GM12874 (cell line): ENCODE results near the gene STK32B.

Experiments
- TF ChIP-seq, protein P1 (sequence below): IDR thresholded peaks from 2 replicates; pipeline ENCODE4 v1.5.1; 2011; ENCODE audit warnings: low read depth, mild to moderate bottlenecking, control low read depth, low read length, moderate library complexity; ENCODE audit not compliant: insufficient read depth

Gene STK32B

DNA sequence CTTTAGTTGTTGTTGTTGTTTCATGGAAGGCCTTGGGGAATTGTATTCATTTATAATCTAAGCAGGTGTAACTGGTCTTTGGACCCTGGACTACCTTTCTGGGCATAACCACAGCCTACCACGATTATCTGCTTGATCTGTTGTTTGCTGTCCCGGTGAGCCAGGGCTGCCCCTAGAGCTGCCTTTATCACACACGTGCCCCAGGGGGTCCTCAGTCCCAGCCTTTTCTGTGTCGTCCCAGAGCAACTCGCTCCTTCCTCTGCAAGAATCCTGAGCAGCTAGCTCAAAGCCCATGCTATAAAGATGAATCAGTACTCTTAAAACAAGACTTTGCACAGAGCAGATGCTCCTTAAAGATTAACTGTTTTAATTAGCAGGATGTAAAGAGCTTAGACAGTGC, 383.9 kb downstream of the STK32B start:
- TF ChIP-seq, protein P1, sequence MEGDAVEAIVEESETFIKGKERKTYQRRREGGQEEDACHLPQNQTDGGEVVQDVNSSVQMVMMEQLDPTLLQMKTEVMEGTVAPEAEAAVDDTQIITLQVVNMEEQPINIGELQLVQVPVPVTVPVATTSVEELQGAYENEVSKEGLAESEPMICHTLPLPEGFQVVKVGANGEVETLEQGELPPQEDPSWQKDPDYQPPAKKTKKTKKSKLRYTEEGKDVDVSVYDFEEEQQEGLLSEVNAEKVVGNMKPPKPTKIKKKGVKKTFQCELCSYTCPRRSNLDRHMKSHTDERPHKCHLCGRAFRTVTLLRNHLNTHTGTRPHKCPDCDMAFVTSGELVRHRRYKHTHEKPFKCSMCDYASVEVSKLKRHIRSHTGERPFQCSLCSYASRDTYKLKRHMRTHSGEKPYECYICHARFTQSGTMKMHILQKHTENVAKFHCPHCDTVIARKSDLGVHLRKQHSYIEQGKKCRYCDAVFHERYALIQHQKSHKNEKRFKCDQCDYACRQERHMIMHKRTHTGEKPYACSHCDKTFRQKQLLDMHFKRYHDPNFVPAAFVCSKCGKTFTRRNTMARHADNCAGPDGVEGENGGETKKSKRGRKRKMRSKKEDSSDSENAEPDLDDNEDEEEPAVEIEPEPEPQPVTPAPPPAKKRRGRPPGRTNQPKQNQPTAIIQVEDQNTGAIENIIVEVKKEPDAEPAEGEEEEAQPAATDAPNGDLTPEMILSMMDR: no peak

DNA sequence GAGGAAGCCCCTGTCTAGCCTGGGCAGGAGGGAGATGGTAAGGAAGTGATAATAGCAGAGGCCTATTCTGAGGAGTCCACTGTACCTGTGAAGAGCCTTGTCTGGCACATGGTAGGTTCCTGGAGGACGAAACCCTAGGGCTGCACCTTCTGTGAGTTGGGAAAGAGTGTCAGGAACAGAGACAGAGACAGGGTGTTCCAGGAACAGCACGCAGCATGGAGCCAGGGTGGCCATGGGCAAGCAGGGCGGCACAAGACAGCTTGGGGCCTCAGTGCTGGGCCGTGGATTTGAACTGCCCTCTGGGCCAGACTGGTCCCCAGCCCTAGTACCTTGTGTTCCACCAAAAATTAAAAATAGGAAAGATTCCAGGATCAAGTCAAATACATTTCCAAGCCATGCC, 384.5 kb downstream of the STK32B start:
- TF ChIP-seq, protein P1: no peak

DNA sequence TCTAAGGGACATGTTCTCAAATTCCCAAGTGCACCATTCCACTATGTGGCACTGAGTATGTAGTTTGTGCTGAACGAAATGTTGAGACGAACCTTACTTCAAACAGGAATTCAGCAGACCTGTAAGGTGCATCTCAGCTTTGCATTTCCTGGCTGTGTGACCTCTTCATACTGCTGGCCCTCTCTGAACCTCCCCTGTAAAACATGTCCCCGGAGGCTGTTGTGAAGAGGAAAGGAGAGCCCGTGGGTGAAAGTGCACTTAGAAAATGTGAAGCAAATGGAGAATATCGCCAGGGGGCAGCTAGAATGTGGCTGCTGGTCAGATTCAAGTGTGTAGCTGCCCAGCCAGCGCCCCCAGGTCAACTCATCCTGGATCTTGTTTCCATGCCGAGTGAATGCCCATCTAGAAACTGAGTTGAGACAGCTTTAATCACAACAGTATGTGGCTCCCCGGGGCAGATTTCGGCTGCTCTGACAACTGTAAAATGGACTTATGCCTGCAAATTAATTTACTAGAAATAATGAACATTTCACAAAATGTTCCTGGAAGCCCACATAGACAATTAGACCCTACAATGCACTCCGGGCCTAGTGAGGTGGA, 393.7 kb downstream of the STK32B start:
- TF ChIP-seq, protein P1: no peak

DNA sequence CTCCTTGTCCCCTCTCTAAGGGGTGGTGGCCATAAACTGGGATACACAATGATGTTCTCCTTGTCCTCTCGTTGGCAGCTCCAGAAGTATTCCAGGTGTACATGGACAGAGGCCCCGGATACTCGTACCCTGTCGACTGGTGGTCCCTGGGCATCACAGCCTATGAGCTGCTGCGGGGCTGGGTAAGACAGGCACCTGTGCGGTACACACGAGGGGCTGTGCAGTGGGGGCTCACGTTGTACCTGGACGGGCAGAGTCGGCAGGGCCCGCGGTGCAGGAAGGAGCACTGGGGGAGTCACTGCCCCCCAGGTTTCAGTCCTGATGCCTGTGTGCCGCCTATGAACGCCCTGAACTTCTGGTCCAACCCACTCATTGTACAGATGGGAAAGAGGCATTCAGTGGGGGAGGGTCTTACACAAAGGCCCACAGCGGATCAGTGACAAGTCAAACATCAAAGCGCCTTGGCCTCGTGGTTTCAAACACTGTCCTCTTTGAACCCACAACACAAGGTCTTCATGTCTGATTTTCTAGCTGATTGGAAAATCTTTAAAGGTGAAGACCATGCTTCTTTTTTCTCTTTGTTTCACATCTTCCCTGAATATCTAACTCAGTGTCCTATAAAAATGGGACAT, 395.4 kb downstream of the STK32B start:
- TF ChIP-seq, protein P1: no peak

DNA sequence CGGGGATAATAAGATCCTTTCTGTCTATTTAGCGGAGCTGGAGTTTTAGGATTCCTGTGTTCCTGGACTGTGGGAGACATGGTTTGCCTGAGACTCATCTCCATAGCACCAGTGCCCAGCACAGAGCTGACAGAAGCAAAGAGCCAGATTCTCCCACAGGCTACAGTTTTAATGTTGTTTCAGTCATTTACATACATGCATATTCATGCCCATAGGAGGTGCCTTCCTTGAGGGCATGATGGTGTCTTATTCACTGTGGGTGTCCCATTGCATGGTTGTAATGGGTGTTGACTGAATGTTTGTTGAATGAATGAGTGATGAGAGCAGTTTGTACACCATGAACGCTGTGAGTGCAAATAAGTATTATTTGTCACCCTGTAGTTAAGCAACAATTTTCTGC, 396.5 kb downstream of the STK32B start:
- TF ChIP-seq, protein P1: no peak

DNA sequence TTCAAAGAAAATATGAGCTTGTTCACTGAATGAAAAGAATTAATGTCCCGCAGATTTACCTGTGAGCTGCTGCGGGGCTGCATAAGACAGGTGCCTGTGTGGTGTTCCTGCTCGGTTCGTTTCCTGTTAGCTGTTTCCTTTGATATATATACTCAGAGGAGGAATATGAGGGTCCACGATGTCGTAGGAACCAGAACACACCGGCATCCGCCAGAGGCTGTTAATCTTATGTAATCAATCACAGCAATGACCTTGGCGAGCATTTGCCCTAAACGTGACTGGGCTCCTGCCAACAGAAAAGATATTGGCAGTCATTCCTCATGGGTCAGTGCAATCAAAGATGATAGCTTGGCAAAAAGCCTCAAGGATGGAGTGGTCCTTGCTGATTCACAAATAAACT, 396.9 kb downstream of the STK32B start:
- TF ChIP-seq, protein P1: no peak

DNA sequence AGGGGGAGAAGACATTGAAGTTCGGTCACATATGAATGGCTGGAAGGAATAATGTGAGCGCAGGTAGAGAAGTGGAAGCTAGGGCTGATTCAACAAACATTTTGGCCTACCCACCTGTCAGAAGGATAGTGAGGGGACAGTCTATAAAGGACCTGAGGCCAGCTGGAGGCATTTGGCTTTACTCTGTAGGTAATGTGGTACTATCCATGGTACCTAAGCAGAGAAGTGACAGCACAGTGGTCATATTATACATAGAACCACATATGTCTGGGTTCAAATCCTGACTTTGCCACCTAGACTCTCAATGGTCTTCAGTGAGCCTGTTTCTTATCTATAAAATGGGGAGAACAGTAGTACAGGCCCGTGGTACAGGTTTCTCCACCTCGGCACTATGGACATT, 400.0 kb downstream of the STK32B start:
- TF ChIP-seq, protein P1: no peak
